Measurements from ENCODE around the gene MELTF.

Gene MELTF

GRCh38 chr3:197010556-197011351, 18.9 kb downstream of the MELTF start:
- DNase-seq (ENCODE audit: low read depth in 2 of 2) = no peak

GRCh38 chr3:197009532-197010019, 20.0 kb downstream of the MELTF start:
- DNase-seq (ENCODE audit: low read depth in 2 of 2) = no peak

- no peak for DNase-seq (ENCODE audit: low read depth in 2 of 2)
These were observed 21.0 kb downstream of the MELTF start for GRCh38 chr3:197008436-197009209.

- DNase-seq (ENCODE audit: low read depth in 2 of 2) = no peak
These were observed 21.7 kb downstream of the MELTF start for GRCh38 chr3:197007953-197008352.

- no peak for DNase-seq (ENCODE audit: low read depth in 2 of 2)
These were observed 22.2 kb downstream of the MELTF start for GRCh38 chr3:197007296-197007940.

- DNase-seq (ENCODE audit: low read depth in 2 of 2) = no peak
These were observed 22.8 kb downstream of the MELTF start for GRCh38 chr3:197006860-197007259.

- no peak for DNase-seq (ENCODE audit: low read depth in 2 of 2)
These were observed 23.2 kb downstream of the MELTF start for GRCh38 chr3:197006446-197006845.

- DNase-seq (ENCODE audit: low read depth in 2 of 2) = no peak
These were observed 25.9 kb downstream of the MELTF start for GRCh38 chr3:197003461-197004385.

GRCh38 chr3:197002701-197003454, 26.7 kb downstream of the MELTF start:
- peak in 1 of 2 experiments; percentile 34 for DNase-seq (ENCODE audit: low read depth in 2 of 2)

GRCh38 chr3:197001972-197002700, 27.5 kb downstream of the MELTF start:
- no peak for DNase-seq (ENCODE audit: low read depth in 2 of 2)

GRCh38 chr3:197001106-197001971, 28.3 kb downstream of the MELTF start:
- no peak for DNase-seq (ENCODE audit: low read depth in 2 of 2)

- DNase-seq (ENCODE audit: low read depth in 2 of 2) = no peak
These were observed 29.4 kb downstream of the MELTF start for GRCh38 chr3:197000211-197000610.

- DNase-seq (ENCODE audit: low read depth in 2 of 2) = no peak
These were observed 30.5 kb downstream of the MELTF start for GRCh38 chr3:196998966-196999760.

- no peak for DNase-seq (ENCODE audit: low read depth in 2 of 2)
These were observed 32.3 kb downstream of the MELTF start for GRCh38 chr3:196997311-196997710.

- DNase-seq (ENCODE audit: low read depth in 2 of 2) = no peak
These were observed 33.0 kb downstream of the MELTF start for GRCh38 chr3:196996454-196997265.

- DNase-seq (ENCODE audit: low read depth in 2 of 2) = no peak
These were observed 33.8 kb downstream of the MELTF start for GRCh38 chr3:196995646-196996355.

- DNase-seq (ENCODE audit: low read depth in 2 of 2) = no peak
These were observed 34.6 kb downstream of the MELTF start for GRCh38 chr3:196995027-196995426.
